Cardiac fibroblast (primary cell): ENCODE measurements around the gene SHISAL2A.

Source experiments
- DNase-seq, 2 donors: peaks; one replicate each; pipeline versions ENCODE4 v3.0.0 to v3.0.0-alpha.2; 2010; ENCODE audit warnings: low read depth in 2 of 2
- H3K4me3 ChIP-seq, 2 donors: replicated peaks in 1 of 2; 1 replicate in 1 of 2; 2 replicates in 1 of 2; pipeline ENCODE4 v1.5.1; 2011; ENCODE audit warnings: low read depth in 2 of 2, low read length in 2 of 2, mild to moderate bottlenecking in 2 of 2, moderate library complexity in 1 of 2
- TF ChIP-seq, protein P1 (sequence below): IDR thresholded peaks from one replicate; pipeline ENCODE4 v1.5.1; 2011; ENCODE audit warnings: low read depth, mild to moderate bottlenecking, low read length, inconsistent platforms

The SHISAL2A gene

DNA sequence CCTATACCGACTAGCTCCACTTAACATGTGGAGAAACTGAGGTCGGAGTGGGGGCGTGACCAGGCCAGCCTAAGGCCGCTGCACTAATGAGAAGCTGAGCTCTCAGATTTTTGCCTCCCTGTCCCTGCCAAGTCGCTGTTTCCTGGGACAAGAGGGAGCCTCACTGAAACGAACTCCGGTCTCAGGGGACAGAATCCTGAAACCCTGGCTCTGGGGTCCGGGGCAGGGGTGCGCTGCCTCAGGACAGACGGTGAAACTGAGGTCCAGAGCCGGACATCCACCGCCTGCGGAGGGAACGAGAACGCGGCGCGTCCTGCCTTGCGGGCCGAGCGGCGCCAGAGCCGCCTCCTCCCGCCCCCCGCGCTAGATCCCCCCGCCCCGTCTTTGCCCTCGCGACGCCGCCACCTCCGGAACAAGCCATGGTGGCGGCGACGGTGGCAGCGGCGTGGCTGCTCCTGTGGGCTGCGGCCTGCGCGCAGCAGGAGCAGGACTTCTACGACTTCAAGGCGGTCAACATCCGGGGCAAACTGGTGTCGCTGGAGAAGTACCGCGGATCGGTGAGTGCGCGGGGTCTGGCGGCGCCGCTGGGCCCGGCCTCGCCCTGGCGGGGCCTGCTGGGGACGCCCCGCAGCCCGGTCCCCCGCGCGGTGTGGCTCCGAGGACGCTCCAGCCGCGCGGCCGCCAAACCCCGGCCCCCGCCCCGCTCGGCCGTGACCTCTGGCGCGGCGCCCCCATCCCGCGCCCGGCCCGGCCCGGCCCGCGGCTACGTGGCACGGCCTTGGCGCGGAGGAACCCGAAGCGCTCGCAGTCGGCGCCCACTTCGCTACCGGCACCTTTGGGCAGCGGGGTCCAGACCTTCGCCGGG is 30.7 kb upstream of the SHISAL2A start, which contains the start of gene GPX7:
GPX7 (plus strand) TSS at position 381 of the 865 bp plus-strand sequence; CDS start at position 420, 39 bp downstream.
- peak; percentile 56 to 66 for DNase-seq
- peak within 1 kb of the TSS; percentile 28 to 50 for H3K4me3 ChIP-seq
- TF ChIP-seq, protein P1, sequence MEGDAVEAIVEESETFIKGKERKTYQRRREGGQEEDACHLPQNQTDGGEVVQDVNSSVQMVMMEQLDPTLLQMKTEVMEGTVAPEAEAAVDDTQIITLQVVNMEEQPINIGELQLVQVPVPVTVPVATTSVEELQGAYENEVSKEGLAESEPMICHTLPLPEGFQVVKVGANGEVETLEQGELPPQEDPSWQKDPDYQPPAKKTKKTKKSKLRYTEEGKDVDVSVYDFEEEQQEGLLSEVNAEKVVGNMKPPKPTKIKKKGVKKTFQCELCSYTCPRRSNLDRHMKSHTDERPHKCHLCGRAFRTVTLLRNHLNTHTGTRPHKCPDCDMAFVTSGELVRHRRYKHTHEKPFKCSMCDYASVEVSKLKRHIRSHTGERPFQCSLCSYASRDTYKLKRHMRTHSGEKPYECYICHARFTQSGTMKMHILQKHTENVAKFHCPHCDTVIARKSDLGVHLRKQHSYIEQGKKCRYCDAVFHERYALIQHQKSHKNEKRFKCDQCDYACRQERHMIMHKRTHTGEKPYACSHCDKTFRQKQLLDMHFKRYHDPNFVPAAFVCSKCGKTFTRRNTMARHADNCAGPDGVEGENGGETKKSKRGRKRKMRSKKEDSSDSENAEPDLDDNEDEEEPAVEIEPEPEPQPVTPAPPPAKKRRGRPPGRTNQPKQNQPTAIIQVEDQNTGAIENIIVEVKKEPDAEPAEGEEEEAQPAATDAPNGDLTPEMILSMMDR = no peak

DNA sequence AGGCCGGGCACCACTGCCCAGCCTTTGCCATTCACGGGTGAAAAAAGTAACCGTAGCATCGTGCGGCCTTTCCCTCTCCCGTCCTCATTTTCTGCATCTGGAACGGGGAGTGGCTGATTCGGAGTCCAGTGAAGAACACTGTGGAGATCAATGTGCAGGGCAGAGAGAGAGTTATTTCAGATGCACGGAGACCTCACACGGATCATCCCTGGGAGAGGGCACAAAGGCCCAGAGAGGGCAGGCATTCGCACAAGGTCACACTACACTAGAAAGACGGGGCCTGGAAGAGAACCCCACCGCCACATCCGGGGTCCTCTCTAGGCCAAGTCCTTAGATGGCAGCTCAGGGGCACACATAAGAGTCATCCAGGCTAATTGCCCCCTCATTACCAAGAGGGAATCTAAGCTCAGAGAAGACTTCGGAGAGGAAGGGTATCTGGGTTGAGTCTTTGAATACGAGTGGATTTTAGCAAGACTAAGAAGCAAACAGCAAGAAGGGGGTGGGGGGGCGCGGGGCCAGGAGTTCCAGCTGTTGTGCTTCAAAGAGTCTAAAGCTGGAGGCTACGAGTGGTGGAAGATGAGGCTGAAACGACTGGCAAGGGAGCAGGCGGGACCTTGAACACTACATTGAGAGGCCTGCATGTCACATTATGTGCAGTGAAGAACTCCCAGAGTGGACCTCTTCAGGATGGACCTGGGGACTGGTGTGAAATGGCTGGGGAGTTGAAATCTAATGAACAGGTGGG is 29.9 kb upstream of the SHISAL2A start:
- TF ChIP-seq, protein P1 = no peak
- peak; percentile 28 to 30 for DNase-seq
- H3K4me3 ChIP-seq = peak overlapping the region; percentile 18 to 50

DNA sequence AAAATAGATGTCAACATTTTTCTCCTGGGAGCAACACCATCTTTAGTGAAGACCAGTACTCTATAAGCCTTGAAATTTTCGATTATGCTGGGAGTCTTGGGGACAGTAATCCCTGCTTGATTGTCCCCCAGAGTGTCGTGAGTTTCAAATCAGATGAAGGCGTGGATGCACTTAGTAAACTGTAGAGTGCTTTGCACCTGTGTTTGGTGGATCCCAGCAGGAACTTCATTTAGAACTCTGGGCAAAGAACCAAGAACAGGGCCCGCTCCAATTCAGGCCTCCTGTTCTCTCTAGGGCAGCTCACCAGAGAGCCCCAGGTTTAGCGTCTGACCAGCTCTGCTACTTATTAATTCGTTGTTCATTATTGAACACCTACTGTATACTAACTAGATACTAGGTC is 29.3 kb upstream of the SHISAL2A start:
- H3K4me3 ChIP-seq = no peak overlapping the region
- no peak for DNase-seq
- TF ChIP-seq, protein P1 = no peak

DNA sequence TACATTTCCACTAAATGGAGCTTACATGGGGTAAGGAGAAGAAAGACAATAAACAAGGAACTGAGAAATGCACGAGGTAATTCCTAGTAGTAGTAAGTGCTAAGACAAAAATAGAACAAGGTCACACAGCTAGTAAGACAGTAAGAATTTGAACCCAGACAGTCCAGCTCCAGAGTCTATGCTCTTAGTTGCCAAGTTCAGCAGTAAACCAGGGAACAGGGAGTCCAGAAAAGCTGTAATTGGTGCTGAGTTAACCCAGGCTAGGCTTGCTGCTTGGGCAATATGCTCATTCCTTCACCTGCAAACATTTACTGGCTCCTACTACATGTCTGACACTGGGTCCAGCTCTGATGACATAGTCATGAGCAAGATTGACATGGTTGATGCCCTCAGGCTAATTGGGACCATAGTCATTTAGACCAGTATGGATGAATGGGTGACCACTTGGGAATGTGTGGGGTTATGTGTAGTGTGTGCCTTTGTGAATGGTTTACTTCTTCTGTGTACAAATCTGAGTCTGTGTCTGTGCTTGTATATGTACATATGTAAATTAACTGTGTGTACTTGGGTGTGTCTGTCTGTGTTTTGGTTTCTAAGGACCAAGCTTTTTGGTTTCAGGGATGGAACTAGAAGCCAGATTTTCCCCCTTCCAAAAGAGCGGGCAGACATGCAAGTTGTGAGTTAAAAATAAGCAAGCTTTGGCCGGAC is 28.8 kb upstream of the SHISAL2A start:
- DNase-seq = peak in 1 of 2 donors; percentile 10
- H3K4me3 ChIP-seq = no peak overlapping the region
- TF ChIP-seq, protein P1 = no peak

DNA sequence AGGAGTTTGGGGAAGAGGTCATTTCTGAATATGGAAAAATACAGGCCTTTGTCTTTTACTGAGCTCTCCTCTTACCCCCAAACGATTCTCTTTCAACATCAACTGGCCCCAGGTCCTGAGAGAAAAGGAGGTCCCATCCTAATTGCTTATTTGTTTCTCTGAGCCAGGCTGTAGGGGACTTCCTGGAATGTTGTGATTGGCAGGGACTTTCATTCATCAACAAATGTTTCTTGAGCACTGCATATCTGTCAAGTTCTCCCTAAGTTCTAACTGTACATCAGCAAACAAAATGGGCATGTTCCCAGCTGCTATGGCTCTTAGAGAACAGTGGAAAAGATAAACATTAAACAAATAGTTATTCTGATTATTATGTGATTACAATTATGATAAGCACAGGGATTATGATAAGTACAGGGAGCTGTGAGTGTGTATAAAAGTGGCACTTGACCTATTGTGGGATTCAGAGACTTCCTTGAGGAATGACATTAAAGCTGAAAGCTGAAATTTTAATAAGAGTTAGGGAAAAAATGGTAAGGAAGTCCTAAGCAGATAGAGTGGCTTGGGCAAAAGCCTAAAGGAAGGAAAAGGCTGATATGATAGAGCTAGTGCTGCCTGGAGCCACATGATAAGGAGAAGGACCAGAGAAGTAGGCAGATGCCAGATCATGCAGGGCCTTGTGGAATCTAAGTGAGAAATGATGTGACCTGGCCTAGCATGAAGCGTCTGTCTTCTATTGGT is 19.2 kb upstream of the SHISAL2A start:
- DNase-seq = peak in 1 of 2 donors; percentile 22
- H3K4me3 ChIP-seq = no peak overlapping the region
- TF ChIP-seq, protein P1 = no peak

DNA sequence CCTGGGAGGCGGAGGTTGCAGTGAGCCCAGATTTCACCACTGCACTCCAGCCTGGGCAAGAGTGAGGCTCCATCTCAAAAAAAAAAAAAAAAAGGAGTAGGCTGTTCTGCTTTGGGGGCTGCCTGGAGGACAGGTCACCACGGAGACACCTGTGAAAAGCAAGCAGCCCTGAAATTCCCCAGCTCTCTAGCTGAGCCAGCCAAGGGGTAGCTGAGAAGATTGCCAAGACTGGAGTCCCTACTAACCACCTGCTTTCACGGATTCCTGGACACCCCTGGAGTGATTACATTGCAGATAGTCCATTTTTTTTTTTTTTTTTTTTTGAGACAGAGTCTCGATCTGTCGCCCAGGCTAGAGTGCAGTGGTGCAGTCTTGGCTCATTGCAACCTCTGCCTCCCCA is 18.3 kb upstream of the SHISAL2A start:
- no peak overlapping the region for H3K4me3 ChIP-seq
- TF ChIP-seq, protein P1 = no peak
- DNase-seq = no peak
